Muscle of back (tissue), 13 donors: ENCODE measurements around the gene ZNF740. TPM values are rescaled to one million over a fixed set of nuclear protein-coding genes. Genes with fewer than 3 reads are reported as not detected.
"Not testable (repeated sequence)": the region's sequence is repeated elsewhere in the genome, so short reads cannot be mapped to it uniquely, and the experiment has no call there.

Experiments used
- DNase-seq, 3 donors: peaks; one replicate each; pipeline versions ENCODE4 v3.0.0 to v3.0.0-alpha.2; 2013
- long read RNA-seq, 9 donors: transcript quantifications; one replicate each; lab custom pipeline, GENCODE V29; 2026
- polyA plus RNA-seq, 10 donors: library from polyadenylated mRNA; unstranded; fragments of 120-200 nt; gene quantifications; one replicate each; pipeline ENCODE4 v1.2.1, GENCODE V29; 2013; ENCODE audit not compliant: insufficient read length in 10 of 10

The ZNF740 gene, protein sequence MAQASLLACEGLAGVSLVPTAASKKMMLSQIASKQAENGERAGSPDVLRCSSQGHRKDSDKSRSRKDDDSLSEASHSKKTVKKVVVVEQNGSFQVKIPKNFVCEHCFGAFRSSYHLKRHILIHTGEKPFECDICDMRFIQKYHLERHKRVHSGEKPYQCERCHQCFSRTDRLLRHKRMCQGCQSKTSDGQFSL
- 10 to 100 TPM; 25.0 to 36.7 (median 28.3) TPM for polyA plus RNA-seq
- long read RNA-seq, donor 1, full-length matches to known transcripts: 1 of 1 reads
- long read RNA-seq, donor 1, partial matches to known transcripts: 0 of 1 reads
- long read RNA-seq, donor 1, other reads (novel, unspliced or antisense): 0 of 1 reads
- long read RNA-seq, donor 2, full-length matches to known transcripts: 1 of 1 reads
- long read RNA-seq, donor 2, partial matches to known transcripts: 0 of 1 reads
- long read RNA-seq, donor 2, other reads (novel, unspliced or antisense): 0 of 1 reads
- long read RNA-seq, donor 3: 0 reads
- long read RNA-seq, donor 4: 0 reads
- long read RNA-seq, donor 5, full-length matches to known transcripts: 1 of 1 reads
- long read RNA-seq, donor 5, partial matches to known transcripts: 0 of 1 reads
- long read RNA-seq, donor 5, other reads (novel, unspliced or antisense): 0 of 1 reads
- long read RNA-seq, donor 6, full-length matches to known transcripts: 1 of 1 reads
- long read RNA-seq, donor 6, partial matches to known transcripts: 0 of 1 reads
- long read RNA-seq, donor 6, other reads (novel, unspliced or antisense): 0 of 1 reads
- long read RNA-seq, donor 7: 0 reads
- long read RNA-seq, donor 8: 0 reads
- long read RNA-seq, donor 9: 0 reads

DNA sequence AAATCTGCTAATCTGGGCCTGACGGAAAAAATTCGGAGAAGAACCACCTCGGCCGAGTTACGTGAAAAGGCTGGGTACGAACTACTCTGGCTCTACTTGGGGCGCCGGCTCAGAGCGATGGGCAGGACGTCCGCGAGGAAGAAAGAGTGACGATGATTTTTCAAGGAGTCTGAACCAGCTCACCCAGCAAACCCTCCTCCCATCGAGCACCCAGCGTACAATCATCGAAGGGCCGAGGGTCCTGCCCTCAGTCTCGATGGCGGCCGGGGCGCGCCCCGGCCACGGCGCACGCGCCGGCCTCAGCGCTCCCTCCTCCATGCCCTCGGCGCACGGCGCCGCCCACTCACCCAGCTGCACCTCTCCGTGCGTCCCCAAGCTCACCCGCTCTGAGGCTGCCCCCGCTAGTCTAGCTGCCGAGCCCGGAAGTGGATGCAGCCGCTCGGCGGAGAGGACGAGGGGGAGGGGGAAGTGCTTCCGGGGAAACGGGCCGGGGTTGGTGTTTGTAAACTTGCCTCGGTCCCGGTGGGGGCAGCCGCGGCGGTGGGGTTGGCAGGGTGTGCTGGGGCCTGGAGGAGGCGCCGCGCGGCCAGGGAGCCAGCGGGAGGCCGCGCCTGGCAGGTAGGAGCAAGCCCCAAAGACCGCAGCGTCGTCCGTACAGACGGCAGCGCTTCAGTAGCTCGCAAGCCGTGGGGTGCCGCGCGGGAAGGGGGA lies at the start of gene ZNF740, which contains the start of gene CSAD:
TSS of gene ZNF740 (plus strand) at position 503 of the 711 bp plus-strand sequence. CDS start 1,262 bp downstream, outside the sequence.
TSS of gene CSAD (minus strand) at position 706 of the 711 bp plus-strand sequence. CDS start 7,455 bp downstream, outside the sequence.
- DNase-seq: peak; percentile 97 to 99 (median 98)

DNA sequence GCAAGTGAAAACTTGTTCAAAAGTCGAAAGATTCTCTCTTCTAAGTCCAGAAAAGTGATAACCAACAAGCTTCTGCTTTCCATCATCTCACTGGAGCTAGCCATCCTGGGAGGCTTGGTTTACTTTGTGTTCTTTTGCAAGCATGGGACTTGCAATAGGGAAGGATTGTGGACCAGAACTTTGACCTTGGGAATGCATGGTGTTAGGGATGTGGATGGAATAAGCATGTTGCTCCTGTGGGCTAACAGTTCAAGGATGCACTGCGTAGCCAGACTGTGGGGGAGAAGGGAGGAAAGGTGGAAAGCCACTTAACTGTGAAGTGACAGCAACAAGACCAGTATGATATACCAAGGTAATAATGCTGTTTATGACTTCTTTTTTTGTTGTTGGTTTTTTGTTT lies 48.7 kb upstream of the ZNF740 start:
- DNase-seq: no peak

DNA sequence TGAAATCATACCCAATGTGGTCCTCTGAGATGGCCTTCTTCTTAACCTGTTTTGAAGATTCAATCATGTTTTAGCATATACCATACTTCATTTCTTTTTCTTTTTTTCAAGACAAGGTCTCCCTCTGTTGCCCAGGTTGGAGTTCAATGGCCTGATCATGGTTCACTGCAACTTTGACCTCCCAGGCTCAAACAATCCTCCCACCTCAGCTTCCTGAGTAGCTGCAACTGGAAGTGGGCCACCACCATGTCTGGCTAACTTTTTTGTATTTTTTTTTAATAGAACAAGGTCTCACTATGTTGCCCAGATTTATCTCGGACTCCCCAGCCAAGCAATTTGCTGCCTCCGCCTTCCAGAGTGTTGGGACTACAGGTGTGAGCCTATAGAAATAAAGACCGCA lies 46.8 kb upstream of the ZNF740 start:
- DNase-seq: no peak

DNA sequence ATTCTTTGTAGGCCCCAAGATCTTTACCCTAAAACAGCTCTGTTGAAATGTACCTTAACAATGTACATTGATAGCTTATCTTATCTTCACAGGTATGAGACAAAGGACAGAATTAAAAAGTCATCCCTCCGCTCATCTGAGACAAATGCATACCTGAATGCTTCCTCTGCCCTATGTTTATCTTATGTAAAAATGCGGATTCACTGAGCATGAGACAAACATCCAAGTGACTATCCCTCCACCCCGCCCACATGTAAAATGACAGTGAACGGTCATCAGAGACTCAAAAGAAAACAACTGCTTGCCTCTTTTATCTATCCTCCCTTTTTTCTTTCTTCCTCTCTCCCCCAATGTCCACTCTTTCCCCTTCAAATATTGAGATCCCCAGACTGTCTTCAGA lies 37.2 kb upstream of the ZNF740 start:
- DNase-seq: no peak

DNA sequence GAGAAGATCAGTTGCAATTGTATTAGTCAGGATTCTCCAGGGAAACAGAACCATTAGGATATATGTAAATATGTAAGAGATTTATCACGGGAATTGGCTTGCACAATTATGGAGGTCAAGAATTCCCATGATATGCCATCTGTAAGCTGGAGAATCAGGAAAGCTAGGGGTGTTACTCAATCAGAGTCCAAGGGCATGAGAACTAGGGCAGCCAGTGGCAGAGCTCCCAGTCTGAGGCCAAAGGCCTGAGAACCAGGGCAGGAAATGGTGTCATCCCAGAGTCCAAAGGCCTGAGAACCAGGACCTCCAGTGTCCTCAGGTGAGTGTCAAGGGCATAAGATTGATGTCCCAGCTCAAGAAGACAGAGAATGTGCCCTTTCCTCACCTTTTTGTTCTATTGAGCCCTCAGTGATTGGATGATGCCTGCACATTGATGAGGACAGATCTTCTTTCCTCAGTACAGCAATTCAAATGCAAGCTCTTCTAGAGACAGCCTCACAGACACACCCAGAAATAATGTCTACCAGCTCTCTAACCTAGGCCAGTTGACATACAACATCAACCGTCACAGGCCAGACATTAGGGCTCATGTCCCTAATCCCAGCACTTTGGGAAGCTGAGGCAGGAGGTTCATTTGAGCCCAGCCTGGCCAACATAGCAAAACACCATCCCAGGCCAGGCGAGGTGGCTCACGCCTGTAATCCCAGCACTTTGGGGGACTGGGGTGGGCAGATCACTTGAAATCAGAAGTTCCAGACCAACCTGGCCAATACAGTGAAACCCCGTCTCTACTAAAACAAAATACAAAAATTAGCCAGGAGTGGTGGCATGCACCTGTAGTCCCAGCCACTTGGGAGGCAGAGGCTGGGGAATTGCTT lies 34.9 kb upstream of the ZNF740 start:
- no peak for DNase-seq

DNA sequence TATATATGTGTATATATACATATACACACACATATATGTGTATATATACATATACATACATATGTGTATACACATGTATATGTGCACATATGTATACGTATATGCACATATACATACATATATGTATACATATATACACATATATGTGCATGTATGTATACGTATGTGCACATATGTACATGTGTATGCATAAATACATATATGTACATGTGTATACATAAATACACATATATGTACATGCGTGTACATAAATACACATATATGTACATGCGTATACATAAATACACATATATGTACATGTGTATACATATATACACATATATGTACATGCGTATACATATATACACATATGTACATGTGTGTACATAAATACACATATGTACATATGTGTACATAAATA lies 33.3 kb upstream of the ZNF740 start:
- no peak for DNase-seq

DNA sequence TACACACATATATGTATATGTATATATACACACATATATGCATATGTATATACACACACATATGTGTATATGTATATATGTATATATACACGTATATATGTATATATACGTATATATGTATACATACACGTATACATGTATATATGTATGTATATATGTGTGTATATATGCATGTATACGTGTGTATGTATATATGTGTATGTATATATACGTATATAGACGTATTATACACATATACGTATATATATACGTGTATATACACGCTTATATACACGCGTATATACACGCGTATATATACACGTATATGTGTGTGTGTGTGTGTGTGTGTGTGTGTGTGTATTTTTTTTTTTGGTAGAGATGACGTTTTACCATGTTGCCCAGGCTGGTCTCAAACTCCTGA lies 32.9 kb upstream of the ZNF740 start:
- no peak for DNase-seq

DNA sequence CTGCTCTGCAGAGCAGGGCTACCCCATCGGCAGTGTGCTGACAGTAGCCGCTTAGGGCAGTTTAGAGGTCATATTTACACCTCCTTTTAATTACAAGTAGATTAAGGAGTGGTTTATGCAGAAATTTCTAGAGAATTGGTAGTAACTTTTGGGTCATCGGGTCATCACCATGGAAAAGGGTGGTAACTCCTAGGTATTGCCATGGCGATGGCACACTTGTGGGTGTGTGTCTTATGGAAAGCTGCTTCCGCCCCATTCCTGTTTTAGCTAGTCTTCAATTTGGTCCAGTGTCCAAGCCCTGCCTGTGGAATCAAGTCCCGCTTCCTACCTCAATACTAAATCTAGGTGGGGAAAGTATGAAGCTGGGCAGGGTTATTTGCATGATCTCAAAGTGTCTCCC lies 29.5 kb upstream of the ZNF740 start:
- no peak for DNase-seq

DNA sequence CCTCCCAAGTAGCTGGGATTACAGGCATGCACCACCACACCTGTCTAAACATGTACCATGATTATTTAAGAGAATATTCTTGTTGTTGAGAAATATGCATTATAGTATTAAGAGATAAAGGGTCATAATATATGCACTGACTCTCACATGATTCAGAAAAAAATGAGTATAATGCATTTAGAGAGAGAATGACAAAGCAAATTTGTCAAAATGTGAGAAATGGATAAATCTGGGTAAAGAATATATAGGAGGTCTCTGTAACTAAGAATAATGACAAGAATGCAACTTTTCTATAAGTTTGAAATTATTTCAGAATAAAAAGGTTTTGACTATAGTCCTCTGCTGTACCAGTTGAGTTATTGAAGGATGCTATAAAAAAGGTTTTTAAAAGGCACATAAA lies 28.1 kb upstream of the ZNF740 start:
- no peak for DNase-seq

DNA sequence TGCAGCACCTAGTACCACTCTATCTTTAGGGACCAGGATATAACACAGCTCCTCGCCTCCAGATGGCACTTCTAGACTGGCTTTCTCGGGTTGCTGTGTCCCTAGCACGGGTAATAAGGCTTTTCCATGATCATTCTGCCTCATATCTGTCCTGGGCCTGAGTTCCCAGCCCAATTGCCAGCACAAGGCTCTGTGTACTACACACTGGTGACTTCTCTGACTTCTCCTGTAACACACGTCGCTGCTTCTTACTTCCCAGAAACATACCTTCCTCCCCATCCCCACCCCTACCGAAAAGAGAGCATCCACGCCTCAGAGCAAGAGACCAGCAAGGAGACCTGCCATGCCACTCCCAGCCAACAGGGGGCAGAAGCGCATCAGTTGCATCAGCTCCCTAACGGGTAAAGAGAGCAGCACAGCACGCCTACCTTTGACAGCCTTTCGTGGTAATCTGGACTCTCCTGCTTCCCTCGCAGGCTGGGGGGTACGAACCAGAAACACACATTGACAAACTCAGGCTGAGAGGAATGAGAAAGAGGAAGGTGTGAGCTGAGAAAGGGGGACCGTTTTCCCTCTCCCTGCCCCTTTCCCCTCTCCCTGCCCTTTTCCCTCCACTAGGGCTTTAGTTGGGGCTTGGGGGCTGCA lies 21.2 kb upstream of the ZNF740 start:
- DNase-seq: peak; percentile 61 to 82 (median 71)

DNA sequence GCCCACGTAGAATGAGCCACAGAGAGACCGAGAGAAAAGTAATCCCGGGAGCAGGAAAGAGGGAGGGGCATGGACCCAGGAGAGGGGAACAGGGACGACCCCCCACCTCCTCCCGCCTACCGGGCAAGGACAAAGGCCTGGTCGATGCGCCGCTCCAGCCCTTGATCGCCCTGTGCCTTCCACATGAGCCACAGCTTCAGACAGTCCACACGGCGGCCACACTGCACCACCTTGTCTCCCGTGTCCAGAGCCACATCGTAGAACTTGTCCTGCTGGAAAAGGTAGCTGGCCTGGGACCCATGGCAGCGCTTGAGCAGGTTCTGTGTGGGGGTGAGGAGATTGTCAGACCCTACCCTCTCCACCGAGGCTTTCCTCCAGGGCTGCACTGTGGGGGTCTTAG lies 20.5 kb upstream of the ZNF740 start:
- DNase-seq: no peak

DNA sequence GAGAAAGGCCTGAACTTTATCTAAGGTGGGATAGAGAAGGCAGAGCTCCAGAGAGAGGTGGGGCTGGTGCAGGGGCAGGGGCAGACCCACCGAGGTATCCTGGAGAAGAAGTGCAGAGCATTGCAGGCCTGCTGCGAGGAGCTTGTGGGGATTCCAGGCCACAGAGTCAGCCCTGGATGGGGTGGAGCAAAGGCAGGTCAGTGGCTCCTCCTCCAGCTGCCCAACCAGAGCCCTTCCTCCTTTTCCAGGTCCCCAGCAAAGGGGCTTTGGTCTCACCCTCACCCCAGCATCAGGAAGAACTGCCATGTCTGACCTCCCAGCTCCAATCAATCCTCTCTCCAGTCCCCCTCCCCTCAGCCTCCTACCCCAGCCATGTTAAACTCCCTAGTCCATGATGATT lies 19.8 kb upstream of the ZNF740 start:
- DNase-seq: no peak

DNA sequence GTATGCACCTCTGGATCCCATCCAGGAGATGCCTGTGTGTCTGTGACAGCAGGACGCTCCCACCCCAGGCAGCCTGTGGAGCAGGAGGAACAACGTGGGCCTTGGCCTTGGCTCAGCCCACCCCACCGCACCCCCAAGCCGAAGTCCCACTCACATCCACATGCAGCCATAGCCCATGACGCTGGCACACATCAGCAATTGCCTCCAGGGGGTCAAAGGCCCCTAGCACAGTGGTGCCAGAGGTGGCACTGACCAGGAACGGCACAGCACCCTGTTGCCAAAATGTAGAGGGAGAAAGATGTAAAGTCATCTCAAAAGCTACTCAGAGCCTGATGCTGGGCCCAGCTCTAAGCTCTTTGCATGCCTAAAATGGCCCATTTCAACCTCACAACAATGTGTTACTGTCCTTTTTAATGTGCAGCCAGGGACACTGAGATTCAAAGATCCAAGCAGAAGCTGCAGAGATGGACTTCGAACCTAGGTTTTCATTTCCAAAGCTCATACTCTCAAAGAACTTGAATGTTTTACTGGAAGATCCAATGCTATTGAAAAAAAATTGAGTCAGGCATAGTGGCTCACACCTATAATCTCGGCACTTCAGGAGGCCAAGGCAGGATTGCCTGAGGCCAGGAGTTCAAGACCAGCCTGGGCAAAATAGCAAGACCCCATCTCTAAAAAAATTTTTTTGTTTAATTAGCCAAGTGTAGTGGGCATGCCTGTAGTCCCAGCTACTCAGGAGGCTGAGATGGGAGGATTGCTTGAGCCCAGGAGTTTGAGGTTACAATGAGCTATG lies 19.2 kb upstream of the ZNF740 start:
- no peak for DNase-seq

DNA sequence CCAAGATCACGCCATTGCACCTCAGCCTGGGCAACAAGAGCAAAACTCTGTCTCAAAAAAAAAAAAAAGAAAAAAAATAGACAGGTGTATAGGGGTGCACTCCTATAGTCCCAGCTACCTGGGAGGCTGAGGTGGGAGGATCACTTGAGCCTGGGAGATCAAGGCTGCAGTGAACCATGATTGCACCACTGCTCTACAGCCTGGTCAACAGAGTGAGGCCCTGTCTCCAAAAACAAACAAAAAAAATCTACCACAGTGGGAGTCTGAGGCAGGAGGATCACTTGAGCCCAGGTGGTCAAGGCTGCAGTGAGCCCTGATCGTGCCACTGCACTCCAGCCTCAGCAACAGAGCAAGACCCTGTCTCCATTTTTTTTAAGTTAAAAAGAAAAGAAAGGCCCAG lies 17.5 kb upstream of the ZNF740 start:
- not testable (repeated sequence) for DNase-seq

DNA sequence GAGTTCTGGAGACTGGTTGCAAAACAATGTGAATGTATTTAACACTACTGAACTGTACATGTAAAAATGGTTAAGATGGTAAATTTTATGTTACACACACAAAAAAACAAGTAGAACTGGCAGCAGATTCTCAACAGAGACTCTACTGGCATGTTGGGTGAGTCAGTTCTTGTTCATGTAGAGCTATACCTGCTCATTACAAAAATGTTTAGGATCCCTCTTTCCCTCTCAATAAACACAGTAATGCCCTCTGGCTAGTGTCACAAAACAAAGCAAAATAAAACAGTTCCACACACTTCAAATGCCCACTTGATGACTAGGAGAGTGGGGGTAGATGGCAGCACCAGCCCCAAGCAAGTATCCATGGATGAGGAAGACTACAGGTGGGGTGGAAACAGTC lies 13.7 kb upstream of the ZNF740 start:
- no peak for DNase-seq

DNA sequence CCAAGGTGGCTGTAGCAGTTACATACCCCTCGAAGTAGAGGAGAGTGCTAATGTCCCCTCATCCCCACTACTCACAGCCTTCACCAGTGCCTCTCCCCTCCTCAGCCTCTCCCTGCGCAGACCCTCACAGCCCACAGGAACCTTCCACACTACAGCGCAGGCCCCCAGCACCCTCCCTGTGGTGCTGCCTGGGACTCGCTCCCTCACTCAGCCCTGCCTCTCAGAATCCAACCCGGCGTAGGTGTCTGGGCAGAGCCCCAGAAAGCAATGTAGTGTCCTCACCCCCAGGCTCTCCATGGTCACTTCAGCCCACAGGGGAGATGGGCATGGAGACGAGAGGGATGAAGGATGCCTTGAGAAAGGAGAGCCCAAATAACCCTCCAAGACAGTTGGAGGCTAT lies 10.9 kb upstream of the ZNF740 start:
- DNase-seq: no peak

DNA sequence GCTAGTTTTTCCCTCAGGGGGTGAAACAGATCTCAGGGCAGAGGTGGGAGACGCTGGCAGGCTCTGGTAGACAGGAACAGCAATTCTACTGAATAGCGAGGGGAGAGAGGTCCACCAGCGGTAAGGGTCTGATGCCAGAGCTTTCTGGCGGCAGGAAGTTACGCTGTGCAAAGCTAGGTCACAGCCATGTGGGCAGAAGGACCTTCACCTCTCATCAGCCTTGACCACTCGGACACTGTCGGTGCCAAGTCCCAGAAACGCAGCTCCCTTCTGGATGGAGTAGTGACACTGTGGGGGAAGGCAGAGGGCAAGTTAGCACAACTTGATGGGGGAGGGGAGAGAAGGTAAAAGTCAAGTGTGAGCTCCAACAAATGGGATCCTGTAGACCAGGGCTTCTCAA lies 10.3 kb upstream of the ZNF740 start:
- no peak for DNase-seq

DNA sequence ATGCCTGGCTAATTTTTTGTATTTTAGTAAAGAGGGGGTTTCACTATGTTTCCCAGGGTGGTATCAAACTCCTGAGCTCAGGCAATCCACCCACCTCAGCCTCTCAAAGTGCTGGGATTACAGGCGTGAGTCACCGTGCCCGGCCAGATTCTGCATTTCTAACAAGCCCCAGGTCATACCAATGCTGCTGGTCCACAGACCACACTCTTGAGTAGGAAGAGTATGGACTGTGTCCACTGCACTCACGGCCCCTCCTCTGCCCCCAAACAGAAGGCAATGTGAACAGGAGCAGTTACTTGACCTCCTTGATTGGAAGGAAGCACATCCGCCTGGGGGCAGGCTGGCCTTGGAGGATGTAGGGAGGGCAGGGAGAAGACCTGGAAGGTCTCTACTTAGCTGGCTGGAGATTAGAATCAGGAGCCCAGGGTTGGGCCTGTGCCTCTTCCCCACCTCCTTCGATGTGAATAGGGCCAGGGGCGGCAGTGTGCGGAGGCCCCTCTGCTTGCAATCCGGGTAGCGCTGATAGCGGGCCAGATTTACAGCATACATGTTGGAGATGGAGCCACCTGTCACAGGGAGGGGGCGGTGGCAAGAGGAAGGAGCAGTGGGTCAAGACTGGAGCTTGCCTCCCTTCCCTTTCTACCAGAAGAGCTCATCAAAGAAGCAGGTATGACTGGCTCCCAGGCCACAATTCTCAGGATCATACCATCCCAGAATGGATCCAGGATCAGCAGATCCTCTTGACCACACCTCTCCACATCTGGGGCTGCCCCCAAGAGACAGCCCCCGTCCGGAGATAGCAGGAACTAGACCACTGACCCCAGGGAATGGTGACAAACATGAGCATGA lies 9.4 kb upstream of the ZNF740 start:
- no peak for DNase-seq
